GM10248 (cell line): ENCODE results near the gene ADAMTS5.
A peak's percentile ranks its signal among the peaks of the same experiment; 100 is the strongest.

ENCODE experiments used
- CTCF ChIA-PET: fragments of 300-600 bp; sonication (Branson Sonifier 250); formaldehyde crosslinking; extraction: SDS; loops from one replicate; lab custom pipeline; 2021; ENCODE audit warnings: antibody characterized with exemption; lab: Yijun Ruan, JAX
- POLR2A ChIA-PET: fragments of 350-650 bp; sonication (Branson Sonifier 250); formaldehyde crosslinking; extraction: SDS; loops from one replicate; lab custom pipeline; 2020; ENCODE audit warnings: antibody characterized with exemption; lab: Yijun Ruan, JAX
- DNase-seq: peaks from one replicate; pipeline ENCODE4 v3.0.0; 2012; ENCODE audit errors: extremely low spot score
- CTCF ChIP-seq: IDR thresholded peaks from 2 replicates; pipeline ENCODE4 v1.5.1; 2012; ENCODE audit warnings: mild to moderate bottlenecking, low read depth; ENCODE audit errors: extremely low read depth, missing control alignments, control extremely low read depth

The ADAMTS5 gene

DNA sequence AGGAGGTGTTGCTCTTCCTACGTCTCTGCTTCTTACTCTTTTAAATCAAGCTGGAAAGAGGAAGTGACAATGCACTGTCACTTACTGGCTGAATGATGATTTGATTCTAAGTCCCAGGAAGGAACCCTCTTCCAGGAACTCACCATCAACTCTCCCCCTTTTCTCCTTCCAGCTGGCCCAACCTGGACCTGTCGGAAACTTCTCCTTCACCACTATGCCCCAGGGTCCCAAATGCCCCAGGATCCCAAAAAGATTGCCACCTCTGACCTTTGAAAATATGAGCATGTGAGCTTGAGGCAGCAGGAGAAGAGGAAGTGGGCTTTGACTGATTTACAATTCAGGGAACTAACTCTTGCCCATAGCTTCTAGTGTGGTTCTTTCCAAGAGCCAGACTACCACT, 5.3 kb upstream of the ADAMTS5 start:
- no peak for DNase-seq
- ChIA-PET CTCF (no interaction called here), POLR2A (no interaction called here)
- no peak for TF ChIP-seq CTCF

- no peak for TF ChIP-seq CTCF
- CTCF ChIA-PET, result interaction anchor here (1.3 kb wide), 1 partner anchor 8 kb away, joined by 3 read pairs; no protein-coding TSS in a partner anchor
Measured at GRCh38 chr21:26969971-26970725, 3.3 kb upstream of the ADAMTS5 start.

GRCh38 chr21:26966649-26967061, 233 bp downstream of the ADAMTS5 start:
- no peak for TF ChIP-seq CTCF
- peak; percentile 7 for DNase-seq
- ChIA-PET POLR2A (no interaction called here), CTCF (no interaction called here)

More at GRCh38 chr21:26969971-26970725, 3.3 kb upstream of the ADAMTS5 start:
- POLR2A ChIA-PET, result no interaction called here
- no peak for DNase-seq

DNA sequence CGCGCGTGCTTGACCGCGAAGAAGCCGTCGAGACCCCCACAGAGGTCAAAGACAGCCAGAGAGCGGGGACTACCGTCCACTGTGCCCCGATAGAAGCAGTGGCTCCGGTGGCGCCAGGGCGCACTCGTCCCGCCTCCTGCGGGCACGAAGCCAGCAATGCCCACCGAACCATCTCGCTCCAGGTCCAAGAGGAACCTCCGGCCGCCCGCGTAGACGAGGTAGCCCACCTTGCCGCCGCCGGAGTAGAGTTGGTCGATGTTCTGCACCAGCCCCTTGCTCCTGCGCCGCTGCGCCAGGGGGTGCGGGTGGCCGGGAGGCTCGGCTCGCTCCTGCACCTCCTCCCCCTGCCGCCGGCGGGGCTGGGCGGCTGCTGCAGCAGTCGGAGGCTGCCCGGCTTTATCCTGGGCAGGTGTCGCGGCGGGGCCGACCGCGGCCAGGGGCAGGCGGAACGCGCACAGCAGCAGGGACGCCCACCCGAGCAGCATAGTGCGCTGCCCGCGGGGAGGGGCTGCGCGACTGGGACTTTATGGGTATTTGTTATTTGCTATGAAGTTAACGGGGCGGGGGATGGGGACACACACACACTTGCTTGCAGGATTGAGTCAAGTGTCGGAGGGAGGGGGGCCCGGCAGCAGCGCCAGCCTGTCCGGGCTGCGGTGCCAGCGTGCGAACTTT, 844 bp downstream of the ADAMTS5 start:
- no peak for TF ChIP-seq CTCF
- DNase-seq, result peak; percentile 11
- POLR2A ChIA-PET, result no interaction called here
- CTCF ChIA-PET, result no interaction called here

DNA sequence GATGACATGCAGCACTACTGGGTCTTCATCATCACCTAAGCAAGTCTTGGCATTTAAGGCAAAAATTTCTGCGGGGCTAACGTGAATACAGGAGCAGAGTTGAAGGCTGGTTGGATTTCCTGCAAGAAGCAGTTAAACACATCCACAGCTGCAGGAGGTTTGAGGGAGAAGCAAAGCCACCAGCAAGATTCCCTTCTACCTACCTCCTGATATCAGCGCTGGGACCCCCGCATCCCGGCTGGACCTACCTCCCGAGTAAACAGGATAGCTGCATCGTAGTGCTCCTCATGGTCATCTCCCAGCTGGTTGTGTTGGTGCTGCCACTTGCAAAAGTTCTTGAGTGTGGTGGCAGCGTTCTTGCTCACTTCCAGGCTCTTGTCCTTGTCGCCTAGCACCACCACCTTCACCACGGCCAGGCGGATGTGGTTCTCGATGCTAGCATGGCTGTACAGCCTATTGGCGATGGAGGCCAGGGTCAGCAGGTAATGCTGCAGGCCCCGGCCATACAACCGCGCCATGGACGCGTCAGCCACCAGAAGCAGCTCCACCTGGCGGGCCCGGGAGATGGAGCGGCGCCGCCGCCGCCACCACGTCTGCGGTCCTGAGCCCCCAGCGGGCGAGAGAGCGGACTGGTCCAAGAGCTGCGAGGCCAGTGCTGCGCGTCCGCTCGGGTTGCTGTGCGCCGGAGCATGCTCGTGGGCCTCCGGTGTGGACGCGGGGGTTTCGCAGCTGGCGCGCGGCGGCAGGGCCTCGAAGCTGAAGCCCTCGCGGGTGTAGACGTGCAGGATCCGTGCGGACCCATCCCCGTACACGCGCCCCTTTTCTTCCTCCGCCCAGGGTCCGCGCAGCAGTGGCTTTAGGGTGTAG, 1.6 kb downstream of the ADAMTS5 start:
- TF ChIP-seq CTCF, result no peak
- DNase-seq, result peak; percentile 6
- ChIA-PET POLR2A (no interaction called here), CTCF (no interaction called here)

- ChIA-PET CTCF (no interaction called here), POLR2A (no interaction called here)
- no peak for DNase-seq
- no peak for TF ChIP-seq CTCF
Measured at GRCh38 chr21:26964170-26964778, 2.6 kb downstream of the ADAMTS5 start.
